Uterus (tissue), 4 donors: ENCODE results near the gene TMEM74B. TPM values are rescaled to one million over a fixed set of nuclear protein-coding genes. Genes with fewer than 3 reads are reported as not detected.

Experiments
- DNase-seq, 2 donors: peaks; one replicate each; pipeline ENCODE4 v3.0.0-alpha.2; 2019 to 2020
- H3K27ac ChIP-seq, 2 donors: fragments of 200-600 bp; sonication (generic); 1 replicate in 1 of 2; 2 replicates in 1 of 2; pipeline ENCODE4 v1.5.1; 2016 to 2018
- H3K27me3 ChIP-seq, 2 donors: fragments of 200-600 bp; sonication (generic); one replicate each; pipeline ENCODE4 v1.5.1; 2018 to 2019; ENCODE audit warnings: control low read depth in 1 of 2
- H3K36me3 ChIP-seq, 2 donors: fragments of 200-600 bp; sonication (generic); one replicate each; pipeline ENCODE4 v1.5.1; 2019; ENCODE audit warnings: control low read depth in 1 of 2
- H3K4me1 ChIP-seq, 2 donors: fragments of 200-600 bp; sonication (generic); one replicate each; pipeline ENCODE4 v1.5.1; 2018 to 2019; ENCODE audit warnings: control low read depth in 1 of 2
- H3K4me3 ChIP-seq, 2 donors: fragments of 200-600 bp; sonication (generic); 1 replicate in 1 of 2; 2 replicates in 1 of 2; pipeline ENCODE4 v1.5.1; 2018 to 2019; ENCODE audit warnings: mild to moderate bottlenecking in 1 of 2
- H3K9me3 ChIP-seq, 2 donors: fragments of 200-600 bp; sonication (generic); one replicate each; pipeline ENCODE4 v1.5.1; 2019; ENCODE audit warnings: control low read depth in 1 of 2
- CTCF ChIP-seq, 4 experiments: fragments of 200-600 bp in 2 of 4; fragments of 450-650 bp in 2 of 4; sonication (generic) in 2 of 4; IDR thresholded peaks; one replicate each; pipeline ENCODE4 v1.5.1; 2016 to 2019; ENCODE audit warnings: antibody characterized with exemption in 4 of 4, mild to moderate bottlenecking in 2 of 4, moderate library complexity in 1 of 4
- POLR2A ChIP-seq, 2 donors: fragments of 450-650 bp; IDR thresholded peaks; one replicate each; pipeline ENCODE4 v1.6.1; 2016; ENCODE audit warnings: antibody characterized with exemption in 2 of 2, mild to moderate bottlenecking in 1 of 2, moderate library complexity in 1 of 2
- intact Hi-C: fragments of 100-400 bp; cut with DNase I; formaldehyde crosslinking; loops from one replicate; pipeline ENCODE4 v1.15.1; 2023; ENCODE audit warnings: low total_unique reads
- total RNA-seq, 4 donors: library from RNA; depleted of rRNA in 3 of 4; stranded (reverse); fragments of >200 nt in 3 of 4; gene quantifications; one replicate each; pipeline versions ENCODE4 v1.1.0 to v1.2.4, GENCODE V29; 2014 to 2023
- donor health status: DM: yes; HTN: yes; CAD: no.

The TMEM74B gene
- total RNA-seq, 4 donors from 2014 or later = 0.49 to 2.0 (median 1.9) TPM; not detected in 1

- H3K9me3 ChIP-seq = no peaks in the 10 kb centered on the region
- no peak for DNase-seq
- H3K36me3 ChIP-seq = no peaks in the 10 kb centered on the region
- intact Hi-C loops = no loop called here
- H3K4me3 ChIP-seq = no peak overlapping the region
- H3K27ac ChIP-seq = no peak overlapping the region
- no peak for TF ChIP-seq POLR2A (IDR thresholded peaks at IDR 0.05)
- no peak for TF ChIP-seq CTCF (IDR thresholded peaks at IDR 0.05)
- H3K27me3 ChIP-seq = no peaks in the 10 kb centered on the region
- H3K4me1 ChIP-seq = no peaks in the 10 kb centered on the region
Observed at GRCh38 chr20:1160496-1160895, 24.3 kb downstream of the TMEM74B start.

- no peak overlapping the region for H3K4me3 ChIP-seq
- H3K27ac ChIP-seq = no peak overlapping the region
- TF ChIP-seq CTCF (IDR thresholded peaks at IDR 0.05) = no peak
- no peak for TF ChIP-seq POLR2A (IDR thresholded peaks at IDR 0.05)
- intact Hi-C loops = no loop called here
- no peak for DNase-seq
- no peaks in the 10 kb centered on the region for H3K27me3 ChIP-seq
- no peaks in the 10 kb centered on the region for H3K4me1 ChIP-seq
- H3K9me3 ChIP-seq = no peaks in the 10 kb centered on the region
- no peaks in the 10 kb centered on the region for H3K36me3 ChIP-seq
Observed at GRCh38 chr20:1155342-1155741, 29.4 kb downstream of the TMEM74B start.

- no peaks in the 10 kb centered on the region for H3K4me1 ChIP-seq
- no peaks in the 10 kb centered on the region for H3K27me3 ChIP-seq
- no peak for DNase-seq
- TF ChIP-seq CTCF (IDR thresholded peaks at IDR 0.05) (no peak), POLR2A (IDR thresholded peaks at IDR 0.05) (no peak)
- H3K27ac ChIP-seq = no peak overlapping the region
- intact Hi-C loops = no loop called here
- H3K9me3 ChIP-seq = no peaks in the 10 kb centered on the region
- no peaks in the 10 kb centered on the region for H3K36me3 ChIP-seq
- no peak overlapping the region for H3K4me3 ChIP-seq
Observed at GRCh38 chr20:1154691-1155090, 30.1 kb downstream of the TMEM74B start.

- H3K27ac ChIP-seq = no peak overlapping the region
- H3K4me1 ChIP-seq = no peaks in the 10 kb centered on the region
- H3K36me3 ChIP-seq = no peaks in the 10 kb centered on the region
- TF ChIP-seq POLR2A (IDR thresholded peaks at IDR 0.05) (no peak), CTCF (IDR thresholded peaks at IDR 0.05) (no peak)
- H3K4me3 ChIP-seq = no peak overlapping the region
- H3K27me3 ChIP-seq = no peaks in the 10 kb centered on the region
- no peak for DNase-seq
- intact Hi-C loops = no loop called here
- H3K9me3 ChIP-seq = no peaks in the 10 kb centered on the region
Observed at GRCh38 chr20:1154226-1154625, 30.6 kb downstream of the TMEM74B start.

- Histone ChIP-seq H3K4me3 (no peak overlapping the region), H3K9me3 (no peaks in the 10 kb centered on the region), H3K4me1 (no peaks in the 10 kb centered on the region), H3K36me3 (no peaks in the 10 kb centered on the region), H3K27ac (no peak overlapping the region), H3K27me3 (no peaks in the 10 kb centered on the region)
- TF ChIP-seq CTCF (IDR thresholded peaks at IDR 0.05) = no peak
- TF ChIP-seq POLR2A (IDR thresholded peaks at IDR 0.05) = no peak
- intact Hi-C loops = no loop called here
- no peak for DNase-seq
Observed at GRCh38 chr20:1150968-1151367, 33.8 kb downstream of the TMEM74B start.
